ENCODE results near the gene ICAM3.
A peak's percentile ranks its signal among the peaks of the same experiment; 100 is the strongest.
"Not testable (repeated sequence)": the region's sequence is repeated elsewhere in the genome, so short reads cannot be mapped to it uniquely, and the experiment has no call there.

ICAM3 gene, protein sequence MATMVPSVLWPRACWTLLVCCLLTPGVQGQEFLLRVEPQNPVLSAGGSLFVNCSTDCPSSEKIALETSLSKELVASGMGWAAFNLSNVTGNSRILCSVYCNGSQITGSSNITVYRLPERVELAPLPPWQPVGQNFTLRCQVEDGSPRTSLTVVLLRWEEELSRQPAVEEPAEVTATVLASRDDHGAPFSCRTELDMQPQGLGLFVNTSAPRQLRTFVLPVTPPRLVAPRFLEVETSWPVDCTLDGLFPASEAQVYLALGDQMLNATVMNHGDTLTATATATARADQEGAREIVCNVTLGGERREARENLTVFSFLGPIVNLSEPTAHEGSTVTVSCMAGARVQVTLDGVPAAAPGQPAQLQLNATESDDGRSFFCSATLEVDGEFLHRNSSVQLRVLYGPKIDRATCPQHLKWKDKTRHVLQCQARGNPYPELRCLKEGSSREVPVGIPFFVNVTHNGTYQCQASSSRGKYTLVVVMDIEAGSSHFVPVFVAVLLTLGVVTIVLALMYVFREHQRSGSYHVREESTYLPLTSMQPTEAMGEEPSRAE

DNA sequence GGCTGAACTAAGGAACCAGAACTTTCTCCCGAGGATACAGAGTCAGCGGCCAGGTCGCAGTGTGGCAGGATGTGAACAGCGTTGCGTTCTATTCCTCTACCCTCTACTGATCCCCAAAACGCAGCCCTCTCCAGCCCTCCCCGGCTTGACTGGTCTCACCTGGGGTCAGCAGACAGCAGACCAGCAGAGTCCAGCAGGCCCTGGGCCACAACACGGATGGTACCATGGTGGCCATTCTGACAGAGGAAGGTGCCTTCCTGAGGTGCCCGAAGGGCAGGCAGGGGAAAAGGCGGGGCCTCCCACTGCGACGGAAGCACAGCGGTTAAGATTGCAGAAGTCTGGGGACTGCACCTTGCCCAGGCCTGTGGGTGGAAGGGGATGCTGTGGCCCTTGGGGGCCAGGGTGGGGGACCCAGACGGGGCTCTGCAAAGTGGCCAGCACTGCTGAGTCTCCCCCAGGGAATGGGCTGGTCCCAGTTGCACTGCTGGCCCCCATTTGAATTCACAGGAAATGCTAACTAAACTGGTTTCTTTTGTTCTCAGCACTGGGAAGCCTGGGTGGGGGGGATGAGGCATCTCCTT is at the start of gene ICAM3:
TSS of gene ICAM3 (minus strand) at position 245 of the 581 bp plus-strand sequence. CDS start at position 235, 10 bp downstream.
- peaks cover 25% of the 10 kb centered on the region for H3K4me1 ChIP-seq (ENCODE audit: control insufficient read depth, insufficient read depth, low read length)
- H3K27ac ChIP-seq (ENCODE audit: low read depth, low read length), result peak within 1 kb of the TSS; percentile 48; the same call in 1 of the 2 replicates
- H3K36me3 ChIP-seq (ENCODE audit: control insufficient read depth, insufficient read depth, low read length), result no peaks in the 10 kb centered on the region
- no peak within 1 kb of the TSS for H3K4me3 ChIP-seq (ENCODE audit: low read depth, low read length)
- no peaks in the 10 kb centered on the region for H3K27me3 ChIP-seq (ENCODE audit: control insufficient read depth, insufficient read depth, low read length)
- H3K9me3 ChIP-seq (ENCODE audit: control insufficient read depth, insufficient read depth, low read depth, low read length), result no peaks in the 10 kb centered on the region
- H3K9ac ChIP-seq (ENCODE audit: low read length), result no peak within 1 kb of the TSS

DNA sequence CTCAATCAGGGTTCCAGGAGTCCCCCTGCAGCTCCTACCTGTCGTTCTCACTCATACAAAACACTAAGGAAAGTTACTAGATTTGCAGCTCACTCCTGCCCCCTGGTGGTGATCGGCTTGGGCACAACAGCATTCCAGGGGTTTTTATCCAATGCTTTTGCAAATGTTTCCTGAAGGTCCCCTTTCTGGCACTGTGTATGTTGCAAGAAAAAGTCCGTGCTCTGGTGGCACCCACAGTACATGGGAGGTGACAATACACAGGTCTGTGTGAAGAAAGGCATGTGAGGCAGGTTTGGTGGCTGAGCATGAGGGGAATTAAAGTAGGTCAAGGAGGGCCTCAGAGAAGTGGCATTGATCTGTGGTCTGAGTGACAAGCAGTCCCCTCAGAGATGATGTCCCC is 49.5 kb upstream of the ICAM3 start:
- Histone ChIP-seq H3K4me1 (ENCODE audit: control insufficient read depth, insufficient read depth, low read length) (no peaks in the 10 kb centered on the region), H3K4me3 (ENCODE audit: low read depth, low read length) (no peak overlapping the region), H3K36me3 (ENCODE audit: control insufficient read depth, insufficient read depth, low read length) (peaks cover 25% of the 10 kb centered on the region), H3K27ac (ENCODE audit: low read depth, low read length) (no peak overlapping the region), H3K9ac (ENCODE audit: low read length) (no peak overlapping the region), H3K9me3 (ENCODE audit: control insufficient read depth, insufficient read depth, low read depth, low read length) (no peaks in the 10 kb centered on the region), H3K27me3 (ENCODE audit: control insufficient read depth, insufficient read depth, low read length) (no peaks in the 10 kb centered on the region)

DNA sequence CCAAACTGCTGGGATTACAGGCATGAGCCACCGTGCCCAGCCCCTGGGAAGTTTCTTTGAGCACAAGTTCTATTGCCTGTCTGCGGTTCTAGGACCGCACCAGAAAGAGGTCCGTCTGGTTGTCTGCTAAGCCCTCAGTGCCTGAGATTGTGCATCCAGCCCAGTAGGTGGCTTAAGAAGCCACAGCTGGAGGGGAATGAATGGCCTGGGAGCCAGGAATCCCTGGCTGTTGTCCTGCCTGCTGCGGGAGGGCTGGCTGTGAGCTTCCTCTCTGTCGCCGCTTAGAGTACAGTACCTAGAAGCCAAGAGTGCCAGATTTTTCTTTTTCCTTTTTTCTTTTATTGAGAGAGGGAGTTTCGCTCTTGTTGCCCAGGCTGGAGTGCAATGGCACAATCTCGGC is 45.2 kb upstream of the ICAM3 start:
- Histone ChIP-seq H3K9me3 (ENCODE audit: control insufficient read depth, insufficient read depth, low read depth, low read length) (no peaks in the 10 kb centered on the region), H3K4me3 (ENCODE audit: low read depth, low read length) (no peak overlapping the region), H3K27ac (ENCODE audit: low read depth, low read length) (no peak overlapping the region), H3K9ac (ENCODE audit: low read length) (no peak overlapping the region), H3K4me1 (ENCODE audit: control insufficient read depth, insufficient read depth, low read length) (peaks cover 7% of the 10 kb centered on the region; the same call in 1 of the 2 replicates), H3K36me3 (ENCODE audit: control insufficient read depth, insufficient read depth, low read length) (no peaks in the 10 kb centered on the region), H3K27me3 (ENCODE audit: control insufficient read depth, insufficient read depth, low read length) (no peaks in the 10 kb centered on the region)

DNA sequence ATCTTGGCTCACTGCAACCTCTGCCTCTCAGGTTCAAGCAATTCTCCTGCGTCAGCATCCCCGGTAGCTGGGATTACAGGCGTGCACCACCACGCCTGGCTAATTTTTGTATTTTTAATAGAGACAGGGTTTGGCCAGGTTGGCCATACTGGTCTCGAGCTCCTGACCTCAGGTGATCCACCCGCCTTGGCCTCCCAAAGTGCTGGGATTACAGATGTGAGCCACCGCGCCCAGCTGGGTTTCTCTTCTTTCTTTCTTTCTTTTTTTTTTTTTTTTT is 43.7 kb upstream of the ICAM3 start:
- not testable (repeated sequence) for H3K4me3 ChIP-seq (ENCODE audit: low read depth, low read length); H3K4me1 ChIP-seq (ENCODE audit: control insufficient read depth, insufficient read depth, low read length); H3K9ac ChIP-seq (ENCODE audit: low read length); H3K27me3 ChIP-seq (ENCODE audit: control insufficient read depth, insufficient read depth, low read length); H3K36me3 ChIP-seq (ENCODE audit: control insufficient read depth, insufficient read depth, low read length); H3K9me3 ChIP-seq (ENCODE audit: control insufficient read depth, insufficient read depth, low read depth, low read length); H3K27ac ChIP-seq (ENCODE audit: low read depth, low read length)

DNA sequence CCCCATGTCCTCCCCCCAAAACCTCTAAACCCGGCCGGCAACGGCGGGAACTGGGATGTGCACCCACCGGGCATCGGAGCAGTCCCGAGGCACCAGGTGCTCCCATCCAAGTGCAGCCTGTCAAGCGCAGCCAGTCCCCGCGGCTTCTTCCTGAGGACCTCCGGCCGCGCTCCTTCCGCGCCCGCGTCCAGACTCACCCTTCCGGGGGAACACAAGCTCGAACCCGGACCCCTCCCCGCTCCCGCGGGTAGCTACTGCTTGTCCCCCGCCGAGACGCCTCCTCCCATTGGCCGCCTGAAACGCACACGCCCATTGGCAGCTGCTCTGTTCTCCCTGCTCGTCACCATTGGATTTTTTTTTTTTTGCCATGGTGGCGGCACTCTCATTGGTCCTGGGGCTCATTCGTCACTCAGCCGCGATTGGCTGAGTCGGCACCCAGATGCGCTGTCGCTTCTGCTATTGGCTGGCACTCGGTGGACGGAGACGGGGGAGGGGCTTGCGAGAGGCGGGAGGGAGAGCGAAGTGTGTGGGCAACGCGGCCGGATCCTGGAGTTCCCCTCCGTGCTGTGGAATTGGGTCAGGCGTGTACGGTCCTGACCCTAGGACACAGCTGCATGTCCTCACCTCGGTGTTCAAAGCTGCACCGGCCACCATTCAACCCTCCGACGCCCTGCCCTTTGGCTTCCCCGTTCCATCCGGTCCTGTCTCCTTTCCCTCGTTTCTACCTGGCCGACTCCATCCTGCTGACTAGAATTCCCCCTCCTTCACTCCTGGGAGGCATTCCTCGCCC is 41.1 kb upstream of the ICAM3 start, which contains the start of gene TYK2:
TSS of gene TYK2 (minus strand) at position 260 of the 790 bp plus-strand sequence. CDS start 2,166 bp downstream, outside the sequence.
- peak within 1 kb of the TSS; percentile 77 for H3K4me3 ChIP-seq (ENCODE audit: low read depth, low read length)
- peaks cover 8% of the 10 kb centered on the region; the same call in 1 of the 2 replicates for H3K4me1 ChIP-seq (ENCODE audit: control insufficient read depth, insufficient read depth, low read length)
- H3K27me3 ChIP-seq (ENCODE audit: control insufficient read depth, insufficient read depth, low read length), result no peaks in the 10 kb centered on the region
- H3K9me3 ChIP-seq (ENCODE audit: control insufficient read depth, insufficient read depth, low read depth, low read length), result no peaks in the 10 kb centered on the region
- no peak within 1 kb of the TSS for H3K27ac ChIP-seq (ENCODE audit: low read depth, low read length)
- peak within 1 kb of the TSS; percentile 86 for H3K9ac ChIP-seq (ENCODE audit: low read length)
- H3K36me3 ChIP-seq (ENCODE audit: control insufficient read depth, insufficient read depth, low read length), result peaks cover 13% of the 10 kb centered on the region

DNA sequence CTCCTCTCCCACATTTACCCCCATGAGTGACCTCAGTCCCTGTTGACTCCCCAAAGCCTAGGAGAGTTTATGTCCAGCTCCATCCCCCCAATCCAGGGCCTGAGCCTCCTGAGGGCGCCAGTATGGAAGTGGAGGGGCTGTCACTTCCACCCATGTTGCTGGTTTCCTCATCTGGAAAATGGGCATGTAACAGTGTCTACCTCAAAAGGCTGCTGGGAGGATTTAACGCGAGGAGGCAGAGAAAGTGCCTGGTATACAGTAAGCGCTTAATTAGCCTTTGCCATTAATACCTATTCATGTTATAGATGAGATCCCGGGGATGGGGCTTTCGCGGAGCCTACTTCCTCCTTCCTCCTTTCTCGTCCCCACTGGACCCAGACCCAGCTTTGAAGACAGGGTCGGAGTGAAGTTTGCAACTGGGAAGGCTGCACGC is 40.5 kb upstream of the ICAM3 start:
- peak overlapping the region; percentile 49 for H3K9ac ChIP-seq (ENCODE audit: low read length)
- H3K4me1 ChIP-seq (ENCODE audit: control insufficient read depth, insufficient read depth, low read length), result peaks cover 8% of the 10 kb centered on the region; the same call in 1 of the 2 replicates
- no peaks in the 10 kb centered on the region for H3K27me3 ChIP-seq (ENCODE audit: control insufficient read depth, insufficient read depth, low read length)
- peak overlapping the region; percentile 77 for H3K4me3 ChIP-seq (ENCODE audit: low read depth, low read length)
- H3K27ac ChIP-seq (ENCODE audit: low read depth, low read length), result no peak overlapping the region
- H3K36me3 ChIP-seq (ENCODE audit: control insufficient read depth, insufficient read depth, low read length), result peaks cover 16% of the 10 kb centered on the region
- no peaks in the 10 kb centered on the region for H3K9me3 ChIP-seq (ENCODE audit: control insufficient read depth, insufficient read depth, low read depth, low read length)

DNA sequence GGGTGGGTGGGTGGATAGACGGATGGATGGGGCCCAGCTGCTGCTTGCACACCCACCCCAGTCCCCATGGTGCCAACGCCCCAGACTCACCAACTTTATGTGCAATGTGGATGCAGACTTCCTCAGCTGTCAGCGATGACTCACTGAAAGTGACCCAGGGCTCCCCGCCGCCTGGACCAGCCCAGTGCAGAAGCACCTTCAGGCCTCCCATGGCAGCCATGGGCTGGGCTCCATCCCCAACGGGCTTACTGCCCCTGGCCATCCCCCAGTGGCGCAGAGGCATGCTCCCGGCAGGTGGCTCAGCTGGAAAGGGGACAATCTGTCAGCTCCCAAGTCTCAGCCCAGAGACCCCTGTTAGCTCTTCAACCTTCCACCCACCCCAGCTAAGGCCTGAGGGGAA is 38.7 kb upstream of the ICAM3 start:
- no peaks in the 10 kb centered on the region for H3K9me3 ChIP-seq (ENCODE audit: control insufficient read depth, insufficient read depth, low read depth, low read length)

DNA sequence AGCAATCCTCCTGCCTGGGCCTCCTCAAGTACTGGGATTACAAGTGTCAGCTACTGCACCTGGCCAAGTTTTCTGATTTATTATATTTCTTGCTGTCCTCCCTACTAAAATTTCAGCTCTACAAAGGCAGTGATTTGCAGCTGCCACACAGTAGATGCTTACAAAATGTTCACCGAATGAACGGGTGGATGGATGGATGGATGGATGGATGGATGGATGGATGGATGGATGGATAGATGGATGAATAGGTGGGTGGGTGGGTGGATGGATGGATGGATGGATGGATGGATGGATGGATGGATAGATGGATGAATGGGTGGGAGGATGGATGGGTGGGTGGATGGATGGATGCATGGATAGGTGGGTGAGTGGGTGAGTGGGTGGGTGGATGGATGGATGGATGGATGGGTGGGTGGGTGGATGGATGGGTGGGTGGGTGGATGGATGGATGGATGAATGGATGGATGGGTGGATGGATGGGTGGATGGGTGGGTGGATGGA is 37.8 kb upstream of the ICAM3 start:
- not testable (repeated sequence) for H3K4me3 ChIP-seq (ENCODE audit: low read depth, low read length); H3K9me3 ChIP-seq (ENCODE audit: control insufficient read depth, insufficient read depth, low read depth, low read length)
- peaks cover 20% of the 10 kb centered on the region for H3K36me3 ChIP-seq (ENCODE audit: control insufficient read depth, insufficient read depth, low read length)

More for the DNA sequence above, 38.7 kb upstream of the ICAM3 start:
- peaks cover 20% of the 10 kb centered on the region for H3K36me3 ChIP-seq (ENCODE audit: control insufficient read depth, insufficient read depth, low read length)
- no peak overlapping the region for H3K4me3 ChIP-seq (ENCODE audit: low read depth, low read length)
- no peaks in the 10 kb centered on the region for H3K27me3 ChIP-seq (ENCODE audit: control insufficient read depth, insufficient read depth, low read length)
- peaks cover 8% of the 10 kb centered on the region; the same call in 1 of the 2 replicates for H3K4me1 ChIP-seq (ENCODE audit: control insufficient read depth, insufficient read depth, low read length)
- H3K9ac ChIP-seq (ENCODE audit: low read length), result no peak overlapping the region
- no peak overlapping the region for H3K27ac ChIP-seq (ENCODE audit: low read depth, low read length)

DNA sequence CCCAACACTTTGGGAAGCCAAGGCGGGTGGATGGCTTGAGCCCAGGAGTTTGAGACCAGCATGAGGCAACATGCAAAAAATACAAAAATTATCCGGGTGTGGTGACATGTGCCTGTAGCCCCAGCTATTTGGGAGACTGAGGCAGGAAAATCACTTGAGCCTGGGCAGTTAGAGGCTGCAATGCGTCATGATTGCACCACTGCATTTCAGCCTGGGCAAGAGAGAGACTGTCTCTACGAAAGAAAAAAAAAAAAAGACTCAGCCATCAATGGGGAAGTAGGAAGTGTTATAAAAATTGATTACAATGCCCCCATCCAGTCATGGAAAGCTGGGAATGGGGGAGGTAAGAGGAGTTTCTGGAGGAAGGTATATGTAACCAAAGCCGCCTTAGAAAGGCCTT is 35.5 kb upstream of the ICAM3 start:
- no peak overlapping the region for H3K9ac ChIP-seq (ENCODE audit: low read length)
- H3K4me3 ChIP-seq (ENCODE audit: low read depth, low read length), result no peak overlapping the region
- H3K9me3 ChIP-seq (ENCODE audit: control insufficient read depth, insufficient read depth, low read depth, low read length), result no peaks in the 10 kb centered on the region
- no peaks in the 10 kb centered on the region for H3K27me3 ChIP-seq (ENCODE audit: control insufficient read depth, insufficient read depth, low read length)
- H3K36me3 ChIP-seq (ENCODE audit: control insufficient read depth, insufficient read depth, low read length), result peaks cover 23% of the 10 kb centered on the region
- no peak overlapping the region for H3K27ac ChIP-seq (ENCODE audit: low read depth, low read length)
- H3K4me1 ChIP-seq (ENCODE audit: control insufficient read depth, insufficient read depth, low read length), result 0 out of 2 replicates have a peak, but pooled peaks cover 5% of the 10 kb centered on the region

More for the DNA sequence above, 37.8 kb upstream of the ICAM3 start:
- H3K9ac ChIP-seq (ENCODE audit: low read length); H3K27me3 ChIP-seq (ENCODE audit: control insufficient read depth, insufficient read depth, low read length); H3K27ac ChIP-seq (ENCODE audit: low read depth, low read length); H3K4me1 ChIP-seq (ENCODE audit: control insufficient read depth, insufficient read depth, low read length): not testable (repeated sequence)

DNA sequence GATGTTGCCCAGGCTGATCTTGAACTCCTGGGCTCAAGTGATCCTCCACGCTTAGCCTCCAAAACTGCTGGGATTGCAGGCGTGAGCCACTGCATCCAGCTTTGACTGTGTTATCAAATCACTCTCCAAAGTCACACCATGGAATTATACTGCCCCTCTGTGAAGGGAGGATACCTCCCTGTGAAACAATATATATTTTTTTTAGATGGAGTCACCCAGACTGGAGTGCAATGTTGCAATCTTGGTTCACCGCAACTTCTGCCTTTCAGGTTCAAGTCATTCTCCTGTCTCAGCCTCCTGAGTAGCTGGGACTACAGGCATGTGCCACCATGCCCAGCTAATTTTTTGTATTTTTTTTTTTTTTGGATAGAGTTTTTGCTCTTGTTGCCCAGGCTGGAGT is 33.3 kb upstream of the ICAM3 start:
- Histone ChIP-seq H3K36me3 (ENCODE audit: control insufficient read depth, insufficient read depth, low read length) (peaks cover 24% of the 10 kb centered on the region), H3K27ac (ENCODE audit: low read depth, low read length) (no peak overlapping the region), H3K4me3 (ENCODE audit: low read depth, low read length) (no peak overlapping the region), H3K9me3 (ENCODE audit: control insufficient read depth, insufficient read depth, low read depth, low read length) (no peaks in the 10 kb centered on the region), H3K27me3 (ENCODE audit: control insufficient read depth, insufficient read depth, low read length) (no peaks in the 10 kb centered on the region), H3K9ac (ENCODE audit: low read length) (no peak overlapping the region), H3K4me1 (ENCODE audit: control insufficient read depth, insufficient read depth, low read length) (no peaks in the 10 kb centered on the region)

Measured in HUES6 (cell line).